Measurements from ENCODE around the gene GPR156.

GPR156 gene

GRCh38 chr3:120275618-120276017 is 9.4 kb downstream of the GPR156 start:
- no peak overlapping the region for H3K4me3 ChIP-seq (replicated peaks; ENCODE audit: insufficient read depth, low read length)
- no peak overlapping the region for H3K27ac ChIP-seq (replicated peaks)
- H3K27me3 ChIP-seq (ENCODE audit: insufficient read depth, poor library complexity, severe bottlenecking) = no peaks in the 10 kb centered on the region
- DNase-seq (ENCODE audit: low read depth in 1 of 2, low spot score in 1 of 2) = no peak
- TF ChIP-seq REST (IDR thresholded peaks at IDR 0.05; ENCODE audit: insufficient replicate concordance, low read depth) (no peak), POLR2AphosphoS5 (IDR thresholded peaks at IDR 0.05; ENCODE audit: low read depth) (no peak), SPI1 (IDR thresholded peaks at IDR 0.05; ENCODE audit: borderline replicate concordance, low read depth) (no peak), GABPA (IDR thresholded peaks at IDR 0.05; ENCODE audit: low read depth) (no peak)
- TF ChIP-seq, protein P1, sequence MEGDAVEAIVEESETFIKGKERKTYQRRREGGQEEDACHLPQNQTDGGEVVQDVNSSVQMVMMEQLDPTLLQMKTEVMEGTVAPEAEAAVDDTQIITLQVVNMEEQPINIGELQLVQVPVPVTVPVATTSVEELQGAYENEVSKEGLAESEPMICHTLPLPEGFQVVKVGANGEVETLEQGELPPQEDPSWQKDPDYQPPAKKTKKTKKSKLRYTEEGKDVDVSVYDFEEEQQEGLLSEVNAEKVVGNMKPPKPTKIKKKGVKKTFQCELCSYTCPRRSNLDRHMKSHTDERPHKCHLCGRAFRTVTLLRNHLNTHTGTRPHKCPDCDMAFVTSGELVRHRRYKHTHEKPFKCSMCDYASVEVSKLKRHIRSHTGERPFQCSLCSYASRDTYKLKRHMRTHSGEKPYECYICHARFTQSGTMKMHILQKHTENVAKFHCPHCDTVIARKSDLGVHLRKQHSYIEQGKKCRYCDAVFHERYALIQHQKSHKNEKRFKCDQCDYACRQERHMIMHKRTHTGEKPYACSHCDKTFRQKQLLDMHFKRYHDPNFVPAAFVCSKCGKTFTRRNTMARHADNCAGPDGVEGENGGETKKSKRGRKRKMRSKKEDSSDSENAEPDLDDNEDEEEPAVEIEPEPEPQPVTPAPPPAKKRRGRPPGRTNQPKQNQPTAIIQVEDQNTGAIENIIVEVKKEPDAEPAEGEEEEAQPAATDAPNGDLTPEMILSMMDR (IDR thresholded peaks at IDR 0.05; ENCODE audit: insufficient read depth, low read length) = no peak

GRCh38 chr3:120274739-120275167 is 10.3 kb downstream of the GPR156 start:
- Histone ChIP-seq H3K4me3 (replicated peaks; ENCODE audit: insufficient read depth, low read length) (no peak overlapping the region), H3K27me3 (ENCODE audit: insufficient read depth, poor library complexity, severe bottlenecking) (no peaks in the 10 kb centered on the region), H3K27ac (replicated peaks) (no peak overlapping the region)
- TF ChIP-seq, protein P1 (IDR thresholded peaks at IDR 0.05; ENCODE audit: insufficient read depth, low read length) = no peak
- no peak for TF ChIP-seq SPI1 (IDR thresholded peaks at IDR 0.05; ENCODE audit: borderline replicate concordance, low read depth)
- TF ChIP-seq GABPA (IDR thresholded peaks at IDR 0.05; ENCODE audit: low read depth) = no peak
- TF ChIP-seq POLR2AphosphoS5 (IDR thresholded peaks at IDR 0.05; ENCODE audit: low read depth) = no peak
- no peak for TF ChIP-seq REST (IDR thresholded peaks at IDR 0.05; ENCODE audit: insufficient replicate concordance, low read depth)
- no peak for DNase-seq (ENCODE audit: low read depth in 1 of 2, low spot score in 1 of 2)

GRCh38 chr3:120272286-120272685 is 12.7 kb downstream of the GPR156 start:
- H3K4me3 ChIP-seq (replicated peaks; ENCODE audit: insufficient read depth, low read length) = no peak overlapping the region
- no peak for DNase-seq (ENCODE audit: low read depth in 1 of 2, low spot score in 1 of 2)
- no peaks in the 10 kb centered on the region for H3K27me3 ChIP-seq (ENCODE audit: insufficient read depth, poor library complexity, severe bottlenecking)
- H3K27ac ChIP-seq (replicated peaks) = no peak overlapping the region
- TF ChIP-seq, protein P1 (IDR thresholded peaks at IDR 0.05; ENCODE audit: insufficient read depth, low read length) = no peak
- TF ChIP-seq SPI1 (IDR thresholded peaks at IDR 0.05; ENCODE audit: borderline replicate concordance, low read depth) = no peak
- TF ChIP-seq GABPA (IDR thresholded peaks at IDR 0.05; ENCODE audit: low read depth) = no peak
- no peak for TF ChIP-seq POLR2AphosphoS5 (IDR thresholded peaks at IDR 0.05; ENCODE audit: low read depth)
- no peak for TF ChIP-seq REST (IDR thresholded peaks at IDR 0.05; ENCODE audit: insufficient replicate concordance, low read depth)
